ENCODE data around the gene TET3.
A peak's percentile ranks its signal among the peaks of the same experiment; 100 is the strongest.

Gene TET3

DNA sequence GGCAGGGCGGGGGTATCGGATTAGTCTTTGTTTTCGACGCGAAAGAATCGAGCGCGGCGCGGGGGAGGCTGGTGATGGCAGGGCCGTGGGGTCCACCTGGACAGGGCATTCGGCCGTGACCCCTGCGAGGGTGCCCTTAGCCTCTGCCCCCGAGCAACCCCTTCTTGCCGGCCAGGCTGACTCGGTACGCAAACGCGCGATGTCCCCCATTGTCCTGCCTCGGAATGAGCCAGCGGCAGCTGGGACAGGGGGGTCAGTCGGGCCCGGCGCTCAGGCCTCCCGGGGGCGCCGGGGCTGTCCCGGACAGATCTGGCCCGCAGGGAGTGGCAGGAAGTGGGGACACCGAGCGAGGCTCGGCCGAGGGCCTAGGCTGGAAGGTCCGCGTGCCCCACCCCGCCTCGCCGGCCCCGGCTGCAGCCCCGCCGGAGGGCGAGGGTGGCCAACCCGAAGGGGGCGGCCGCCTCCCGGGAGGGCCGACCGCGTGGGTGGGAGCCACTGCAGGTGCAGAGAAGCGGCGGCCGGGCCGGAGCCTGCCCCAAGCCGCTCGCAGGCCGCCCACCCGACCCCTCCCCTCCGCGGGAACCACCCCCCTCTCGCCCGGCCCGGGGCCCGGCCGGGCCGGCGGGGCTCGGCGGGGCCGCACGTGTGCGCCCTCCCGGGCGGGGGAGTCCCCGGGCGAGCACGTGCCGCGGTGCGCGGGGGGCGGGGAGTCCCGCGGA is at the start of gene TET3:
Gene TET3 (plus strand): TSS at position 708 of the 719 bp plus-strand sequence. CDS start 1,494 bp downstream, outside the sequence.
- Histone ChIP-seq H3K27me3 (no peaks in the 10 kb centered on the region), H3K9me3 (no peaks in the 10 kb centered on the region), H3K4me1 (ENCODE audit: control insufficient read depth in 1 of 2, insufficient read depth in 1 of 2, low read depth in 1 of 2, low read length in 1 of 2) (peaks cover 87 to 88% of the 10 kb centered on the region in 2 experiments), H3K4me3 (ENCODE audit: low read depth in 1 of 2, low read length in 1 of 2) (peak within 1 kb of the TSS; percentile 74 to 88), H3K27ac (peak within 1 kb of the TSS; percentile 97), H3K36me3 (peaks cover 12% of the 10 kb centered on the region)
- TF ChIP-seq, protein P1, sequence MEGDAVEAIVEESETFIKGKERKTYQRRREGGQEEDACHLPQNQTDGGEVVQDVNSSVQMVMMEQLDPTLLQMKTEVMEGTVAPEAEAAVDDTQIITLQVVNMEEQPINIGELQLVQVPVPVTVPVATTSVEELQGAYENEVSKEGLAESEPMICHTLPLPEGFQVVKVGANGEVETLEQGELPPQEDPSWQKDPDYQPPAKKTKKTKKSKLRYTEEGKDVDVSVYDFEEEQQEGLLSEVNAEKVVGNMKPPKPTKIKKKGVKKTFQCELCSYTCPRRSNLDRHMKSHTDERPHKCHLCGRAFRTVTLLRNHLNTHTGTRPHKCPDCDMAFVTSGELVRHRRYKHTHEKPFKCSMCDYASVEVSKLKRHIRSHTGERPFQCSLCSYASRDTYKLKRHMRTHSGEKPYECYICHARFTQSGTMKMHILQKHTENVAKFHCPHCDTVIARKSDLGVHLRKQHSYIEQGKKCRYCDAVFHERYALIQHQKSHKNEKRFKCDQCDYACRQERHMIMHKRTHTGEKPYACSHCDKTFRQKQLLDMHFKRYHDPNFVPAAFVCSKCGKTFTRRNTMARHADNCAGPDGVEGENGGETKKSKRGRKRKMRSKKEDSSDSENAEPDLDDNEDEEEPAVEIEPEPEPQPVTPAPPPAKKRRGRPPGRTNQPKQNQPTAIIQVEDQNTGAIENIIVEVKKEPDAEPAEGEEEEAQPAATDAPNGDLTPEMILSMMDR (IDR thresholded peaks at IDR 0.05): no peak

DNA sequence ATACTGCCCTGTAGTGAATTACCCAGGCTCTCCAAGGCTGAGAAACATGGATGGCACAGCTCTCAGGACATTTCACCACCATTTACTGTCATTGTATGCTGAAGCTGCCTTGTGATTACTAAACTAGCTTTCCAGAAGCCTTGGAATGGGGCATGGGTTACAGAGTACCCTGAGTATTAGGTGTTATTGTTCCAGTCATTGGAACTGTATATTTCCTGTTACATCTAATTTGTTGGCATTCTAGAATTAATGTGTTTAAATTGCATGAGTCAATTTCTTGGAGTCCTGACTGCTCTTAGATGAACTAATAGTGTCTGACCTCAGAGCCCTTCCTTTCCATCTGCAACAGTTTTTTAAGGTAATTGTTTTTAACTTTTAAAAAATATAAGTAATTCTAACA is 49.1 kb upstream of the TET3 start:
- no peak overlapping the region for H3K4me3 ChIP-seq (ENCODE audit: low read depth in 1 of 2, low read length in 1 of 2)
- no peak overlapping the region for H3K27ac ChIP-seq
- peaks cover 11% of the 10 kb centered on the region for H3K36me3 ChIP-seq
- TF ChIP-seq, protein P1 (IDR thresholded peaks at IDR 0.05): no peak
- H3K9me3 ChIP-seq: no peaks in the 10 kb centered on the region
- H3K27me3 ChIP-seq: no peaks in the 10 kb centered on the region
- peaks cover 21% of the 10 kb centered on the region in 2 experiments for H3K4me1 ChIP-seq (ENCODE audit: control insufficient read depth in 1 of 2, insufficient read depth in 1 of 2, low read depth in 1 of 2, low read length in 1 of 2)

DNA sequence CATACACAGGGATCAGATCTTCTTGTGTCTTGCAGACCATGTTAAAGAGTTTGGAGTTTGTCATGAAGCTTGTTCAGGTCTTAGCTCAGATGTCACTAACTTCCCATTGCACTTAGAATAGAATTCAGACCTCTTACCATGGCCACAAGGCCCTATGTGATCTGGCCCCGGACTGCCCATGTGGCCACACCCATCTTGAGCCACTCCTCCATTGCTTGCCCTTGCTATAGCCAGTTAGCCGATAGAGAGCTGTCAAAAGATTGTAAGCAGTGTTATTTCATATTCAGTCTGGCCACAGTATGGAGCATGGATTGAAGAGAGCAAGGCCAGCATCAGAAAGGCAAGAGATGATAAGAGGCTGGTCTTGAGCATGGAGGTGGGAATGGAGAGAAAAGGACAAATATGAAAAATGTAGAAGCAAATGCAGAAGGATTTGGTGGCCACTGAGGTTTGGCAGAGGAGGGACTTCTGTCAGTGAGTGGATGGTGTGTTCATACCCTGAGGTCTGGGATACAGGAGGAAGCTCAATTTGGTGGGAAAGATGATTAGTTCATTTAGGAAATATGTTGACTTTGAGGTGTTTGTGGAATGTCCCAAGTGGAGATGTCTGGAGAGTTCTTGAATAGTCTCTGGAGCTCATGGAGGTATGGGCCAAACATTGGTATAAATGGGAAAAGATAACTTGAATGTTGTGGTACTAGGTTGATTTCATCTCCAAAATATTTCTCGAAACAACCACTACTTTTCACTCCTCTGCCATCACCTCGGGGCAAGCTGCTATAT is 47.4 kb upstream of the TET3 start:
- H3K4me1 ChIP-seq (ENCODE audit: control insufficient read depth in 1 of 2, insufficient read depth in 1 of 2, low read depth in 1 of 2, low read length in 1 of 2): peaks cover 21% of the 10 kb centered on the region in 2 experiments
- H3K4me3 ChIP-seq (ENCODE audit: low read depth in 1 of 2, low read length in 1 of 2): no peak overlapping the region
- peaks cover 6% of the 10 kb centered on the region for H3K36me3 ChIP-seq
- H3K9me3 ChIP-seq: no peaks in the 10 kb centered on the region
- TF ChIP-seq, protein P1 (IDR thresholded peaks at IDR 0.05): no peak
- peak overlapping the region; percentile 50 for H3K27ac ChIP-seq
- no peaks in the 10 kb centered on the region for H3K27me3 ChIP-seq

DNA sequence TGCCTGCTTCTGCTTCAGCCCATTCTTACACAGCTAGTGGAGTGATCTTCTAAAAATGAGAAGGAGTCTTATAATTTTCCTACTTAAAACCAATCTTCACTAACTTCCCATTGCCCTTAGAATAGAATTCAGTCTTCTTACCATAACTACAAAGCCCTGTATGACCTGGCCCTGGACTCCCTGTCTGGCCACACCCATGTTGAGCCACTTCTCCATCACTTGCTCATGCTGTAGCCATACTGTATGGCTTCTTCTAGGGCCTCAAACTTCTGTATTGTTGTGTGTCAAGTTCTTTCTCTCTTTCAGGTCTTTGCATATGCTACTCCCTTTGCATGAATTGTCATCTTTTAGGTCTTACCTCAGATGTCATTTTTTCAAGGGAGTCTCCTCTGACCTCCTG is 46.8 kb upstream of the TET3 start:
- no peak overlapping the region for H3K4me3 ChIP-seq (ENCODE audit: low read depth in 1 of 2, low read length in 1 of 2)
- TF ChIP-seq, protein P1 (IDR thresholded peaks at IDR 0.05): no peak
- peaks cover 6% of the 10 kb centered on the region for H3K36me3 ChIP-seq
- H3K4me1 ChIP-seq (ENCODE audit: control insufficient read depth in 1 of 2, insufficient read depth in 1 of 2, low read depth in 1 of 2, low read length in 1 of 2): peaks cover 21% of the 10 kb centered on the region in 2 experiments
- H3K27me3 ChIP-seq: no peaks in the 10 kb centered on the region
- no peaks in the 10 kb centered on the region for H3K9me3 ChIP-seq
- peak overlapping the region; percentile 32 for H3K27ac ChIP-seq

DNA sequence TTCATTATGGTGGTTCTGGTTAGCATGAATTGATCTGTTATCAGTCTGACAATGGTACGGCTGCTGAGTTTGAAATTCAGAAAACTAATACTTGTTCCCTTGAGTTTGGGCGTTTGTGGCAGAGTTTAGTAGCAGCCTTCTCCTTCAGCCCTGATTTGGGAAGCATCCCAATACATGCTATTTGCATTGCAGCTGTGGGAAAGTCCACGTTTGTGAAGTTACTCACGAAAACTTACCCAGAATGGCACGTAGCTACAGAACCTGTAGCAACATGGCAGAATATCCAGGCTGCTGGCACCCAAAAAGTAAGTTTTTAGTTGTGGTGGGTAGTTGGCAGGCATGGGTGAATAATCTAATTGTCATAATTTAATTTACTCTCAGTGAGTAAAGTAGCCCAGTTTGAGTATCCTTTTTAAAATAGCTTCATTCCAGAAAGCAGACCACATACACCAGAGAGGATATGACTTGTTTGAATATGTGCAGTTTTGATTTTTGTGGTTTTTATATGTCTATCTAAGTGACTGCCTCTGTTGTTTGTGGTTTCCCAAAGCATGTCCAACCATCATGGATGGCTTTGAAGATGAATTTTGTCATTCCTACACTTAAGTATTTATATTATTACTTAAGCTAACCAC is 45.9 kb upstream of the TET3 start:
- Histone ChIP-seq H3K27ac (no peak overlapping the region), H3K36me3 (no peaks in the 10 kb centered on the region), H3K27me3 (no peaks in the 10 kb centered on the region), H3K9me3 (no peaks in the 10 kb centered on the region), H3K4me1 (ENCODE audit: control insufficient read depth in 1 of 2, insufficient read depth in 1 of 2, low read depth in 1 of 2, low read length in 1 of 2) (peaks cover 21% of the 10 kb centered on the region in 2 experiments), H3K4me3 (ENCODE audit: low read depth in 1 of 2, low read length in 1 of 2) (no peak overlapping the region)
- TF ChIP-seq, protein P1 (IDR thresholded peaks at IDR 0.05): no peak

Measured in neutrophil (primary cell).